ENCODE data around the gene NFAM1.

The NFAM1 gene

DNA sequence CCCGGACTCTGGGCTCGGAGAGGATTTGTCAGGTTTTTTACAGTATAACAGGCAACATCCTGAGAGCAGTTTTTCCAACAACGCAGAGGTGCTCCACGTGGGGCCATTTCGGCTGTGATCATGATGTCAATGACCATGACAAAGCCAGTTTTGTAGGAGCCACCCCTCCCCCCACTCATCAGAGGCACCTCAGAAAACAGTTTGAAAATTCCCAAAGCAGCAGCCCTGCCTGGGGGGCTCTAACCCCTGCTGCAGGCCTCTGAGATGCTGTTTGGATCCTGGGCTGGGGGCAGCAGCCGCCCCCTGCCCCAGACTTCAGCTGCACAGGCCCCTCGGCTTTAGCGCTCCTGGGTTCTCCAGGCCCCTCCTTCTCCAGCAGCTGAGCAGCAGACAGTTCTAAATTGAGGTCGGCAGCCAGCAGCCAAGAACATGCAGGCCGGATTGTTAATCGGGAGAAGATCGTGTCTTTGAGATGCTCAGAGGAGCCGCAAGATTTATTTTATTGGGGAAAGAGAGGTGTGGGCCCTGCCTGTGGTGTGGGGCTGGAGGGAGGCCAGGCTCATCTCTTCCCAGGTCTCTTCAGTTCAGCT lies 19.4 kb downstream of the NFAM1 start:
- DNase-seq: no peak

DNA sequence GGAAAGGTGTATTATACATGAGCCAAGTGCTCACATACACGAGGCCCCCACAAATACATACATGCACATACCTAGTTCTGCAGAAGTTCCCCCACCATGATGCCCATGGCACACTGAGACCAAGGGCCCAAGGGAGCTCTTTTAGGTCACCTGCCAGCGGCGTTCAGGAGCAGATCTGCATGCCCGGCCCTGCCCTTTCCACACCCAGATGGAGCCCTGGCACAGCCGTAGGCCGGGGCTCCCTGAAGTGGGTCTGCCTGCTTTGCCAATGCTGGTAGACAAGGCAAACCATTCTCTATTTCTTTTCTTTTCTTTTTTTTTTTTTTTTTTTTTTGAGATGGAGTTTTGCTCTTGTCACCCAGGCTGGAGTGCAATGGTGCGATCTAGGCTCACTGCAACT lies 21.5 kb downstream of the NFAM1 start:
- DNase-seq: no peak

DNA sequence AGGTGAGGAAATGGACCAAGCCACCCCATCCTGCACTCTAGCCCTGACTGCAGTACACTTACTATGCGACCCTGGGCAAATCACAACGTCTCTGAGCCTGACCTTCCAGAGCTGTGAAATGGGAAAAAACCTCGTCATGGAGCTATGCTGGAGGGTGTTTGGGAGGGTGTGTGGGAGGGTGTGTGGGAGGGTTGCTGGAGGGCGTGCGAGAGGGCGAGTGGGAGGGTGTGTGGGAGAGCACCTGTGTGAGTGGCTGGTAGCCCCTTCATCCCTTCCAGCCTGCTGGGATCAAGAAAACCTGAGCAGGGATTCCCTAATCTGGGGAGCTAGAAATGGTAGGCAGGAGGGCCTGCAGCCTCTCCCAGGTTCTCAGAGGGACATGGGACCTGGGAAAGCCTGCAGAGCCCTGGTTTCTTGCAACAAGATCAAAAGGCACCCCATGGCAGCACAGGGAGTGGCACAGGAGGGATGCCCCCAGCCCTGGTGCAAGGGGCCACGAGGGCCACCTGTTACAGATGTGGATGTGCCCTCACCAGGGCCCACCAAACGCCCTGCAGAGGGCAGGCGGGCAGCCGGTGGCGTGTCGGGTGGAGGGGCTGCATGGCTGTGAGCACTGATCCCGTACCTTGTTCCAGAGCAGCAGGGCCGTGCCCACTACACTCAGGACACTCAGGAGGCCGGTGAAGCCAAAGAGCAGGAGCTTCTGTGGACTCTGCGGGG lies 23.2 kb downstream of the NFAM1 start:
- no peak for DNase-seq

DNA sequence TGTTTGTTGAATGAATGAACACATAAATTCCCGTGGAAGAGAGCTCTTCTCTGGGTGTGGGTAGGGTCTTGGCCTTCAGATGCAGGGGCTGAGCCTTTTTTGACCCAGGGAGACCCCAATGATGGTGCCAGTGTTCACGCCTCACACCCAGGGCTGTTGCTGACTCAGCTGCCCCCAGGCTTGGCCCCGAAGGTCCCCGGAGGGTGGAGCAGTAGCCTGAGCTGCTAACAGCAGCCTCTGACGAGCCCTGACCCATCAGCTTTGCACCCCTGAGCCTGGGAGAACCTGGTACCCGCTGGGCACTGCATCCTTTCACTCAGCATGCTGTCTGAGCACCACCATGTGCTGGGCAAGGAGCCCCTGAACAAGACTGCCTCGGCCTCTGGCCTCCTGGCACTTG lies 23.9 kb downstream of the NFAM1 start:
- no peak for DNase-seq

GRCh38 chr22:42404266-42404665 lies 27.9 kb downstream of the NFAM1 start:
- DNase-seq: no peak

DNA sequence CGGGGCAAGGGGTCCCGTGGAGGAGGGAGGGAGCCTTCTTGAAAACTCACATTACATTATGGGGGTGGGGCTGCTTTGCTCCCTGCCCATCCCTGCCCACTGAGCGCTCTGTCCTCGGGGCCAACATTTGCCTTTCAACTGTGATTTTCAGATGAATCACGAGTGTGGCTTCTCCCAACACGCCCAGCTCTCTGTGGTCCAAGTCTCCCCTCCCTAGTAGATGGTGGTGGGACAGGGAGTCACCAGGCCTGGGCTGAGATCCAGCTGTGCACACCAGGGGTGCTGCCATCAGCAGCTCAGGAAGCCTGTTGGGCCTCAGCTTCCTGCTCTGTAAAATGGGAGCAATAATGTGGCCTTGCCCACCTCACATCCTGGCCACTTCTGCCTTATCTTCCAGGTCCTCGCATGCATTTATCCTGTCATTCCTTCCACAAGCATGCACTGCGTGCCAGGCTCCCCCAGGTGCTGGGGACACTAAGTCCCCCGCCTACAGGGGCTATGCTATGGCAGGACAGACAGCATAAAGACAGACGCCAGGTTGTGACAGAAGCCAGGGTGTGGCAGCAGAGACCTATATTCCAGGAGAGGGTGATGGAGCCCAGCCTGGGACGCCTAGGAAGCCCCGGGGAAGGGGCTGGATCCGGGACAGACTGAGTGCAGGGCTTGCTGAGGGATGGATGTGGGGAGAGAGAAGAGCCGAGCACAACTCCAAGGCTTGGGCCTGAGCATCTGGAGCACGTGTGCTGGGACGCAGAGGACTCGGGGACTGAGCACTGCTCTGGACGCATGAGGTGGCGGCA lies 30.5 kb downstream of the NFAM1 start:
- no peak for DNase-seq

DNA sequence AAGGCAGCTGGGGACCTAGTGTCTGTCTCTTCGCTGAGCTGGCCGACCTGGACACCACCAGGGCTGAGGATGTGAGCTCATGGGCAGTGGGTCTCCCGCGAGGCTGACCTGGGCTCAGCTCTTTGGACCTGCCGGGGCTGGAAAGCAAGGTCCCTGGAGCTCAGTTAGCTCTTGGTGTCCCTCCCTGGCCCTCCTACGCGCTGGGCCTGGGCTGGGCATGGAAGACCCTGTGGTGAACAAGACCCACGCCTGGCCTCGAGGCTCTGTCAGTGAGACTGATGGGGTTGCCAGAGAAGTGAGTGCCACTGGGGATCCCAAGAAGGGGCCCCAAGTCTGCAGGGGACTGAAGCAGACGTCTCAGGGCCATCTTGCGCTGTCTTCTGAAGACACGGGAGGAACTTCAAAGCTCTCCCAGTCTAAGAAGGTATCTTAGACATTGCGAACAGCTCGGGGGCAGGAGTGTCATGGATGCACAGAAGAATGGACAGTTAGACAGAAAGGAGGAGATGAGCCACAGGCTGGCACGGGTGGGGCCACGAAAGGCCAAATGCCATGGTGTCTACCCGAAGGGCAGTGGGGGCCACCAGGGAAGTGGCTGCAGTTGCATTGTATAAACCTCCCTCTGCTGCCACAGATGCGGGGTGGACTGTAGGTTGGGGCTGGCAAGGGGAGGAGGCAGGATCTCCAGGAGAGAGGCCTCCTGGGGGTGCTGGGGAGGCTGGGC lies 31.2 kb downstream of the NFAM1 start:
- no peak for DNase-seq

DNA sequence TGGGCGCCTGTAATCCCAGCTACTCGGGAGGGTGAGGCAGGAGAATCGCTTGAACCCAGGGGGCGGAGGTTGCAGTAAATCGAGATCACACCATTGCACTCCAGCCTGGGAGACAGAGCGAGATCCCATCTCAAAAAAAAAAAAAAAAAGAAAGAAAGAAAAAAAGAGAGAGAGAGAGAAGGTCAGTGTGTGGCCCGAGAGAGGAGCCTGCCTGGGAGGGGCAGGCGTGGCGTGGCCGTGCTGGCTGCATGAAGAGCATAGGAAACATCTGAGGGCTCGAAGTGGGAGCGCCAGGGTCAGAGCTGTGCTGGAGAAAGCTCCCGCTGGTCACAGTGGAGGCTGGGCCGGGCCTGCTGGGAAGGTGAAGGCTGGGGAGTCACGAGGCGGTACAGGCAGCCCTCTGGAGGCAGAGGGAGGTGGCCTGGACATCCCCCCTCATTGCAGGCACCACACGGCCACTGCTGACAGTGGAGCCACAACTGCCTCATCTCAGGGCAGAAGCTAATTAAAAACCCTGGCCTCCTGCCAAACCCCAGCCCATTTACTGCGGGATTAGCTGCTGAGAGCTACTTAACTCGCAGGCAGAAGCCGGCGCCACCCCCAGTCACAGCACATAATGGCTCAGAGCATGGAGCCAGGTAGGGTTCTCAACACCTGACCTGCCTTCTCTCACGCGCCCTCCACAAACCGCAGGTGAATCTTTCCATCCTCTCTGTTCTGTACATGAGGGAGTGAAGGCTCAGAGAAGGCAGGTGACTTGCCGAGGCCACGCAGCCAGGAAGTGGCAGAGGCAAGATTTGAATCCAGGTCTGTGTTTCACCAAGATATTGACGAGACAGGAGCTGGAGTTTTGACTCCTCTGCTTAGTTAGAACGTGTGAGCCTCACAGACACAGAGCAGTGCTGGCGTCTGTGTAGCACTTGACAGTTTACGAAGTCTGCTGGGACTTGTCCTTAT lies 32.6 kb downstream of the NFAM1 start:
- DNase-seq: no peak

- DNase-seq: peak; percentile 63
Observed at GRCh38 chr22:42397332-42398249, 34.6 kb downstream of the NFAM1 start.

DNA sequence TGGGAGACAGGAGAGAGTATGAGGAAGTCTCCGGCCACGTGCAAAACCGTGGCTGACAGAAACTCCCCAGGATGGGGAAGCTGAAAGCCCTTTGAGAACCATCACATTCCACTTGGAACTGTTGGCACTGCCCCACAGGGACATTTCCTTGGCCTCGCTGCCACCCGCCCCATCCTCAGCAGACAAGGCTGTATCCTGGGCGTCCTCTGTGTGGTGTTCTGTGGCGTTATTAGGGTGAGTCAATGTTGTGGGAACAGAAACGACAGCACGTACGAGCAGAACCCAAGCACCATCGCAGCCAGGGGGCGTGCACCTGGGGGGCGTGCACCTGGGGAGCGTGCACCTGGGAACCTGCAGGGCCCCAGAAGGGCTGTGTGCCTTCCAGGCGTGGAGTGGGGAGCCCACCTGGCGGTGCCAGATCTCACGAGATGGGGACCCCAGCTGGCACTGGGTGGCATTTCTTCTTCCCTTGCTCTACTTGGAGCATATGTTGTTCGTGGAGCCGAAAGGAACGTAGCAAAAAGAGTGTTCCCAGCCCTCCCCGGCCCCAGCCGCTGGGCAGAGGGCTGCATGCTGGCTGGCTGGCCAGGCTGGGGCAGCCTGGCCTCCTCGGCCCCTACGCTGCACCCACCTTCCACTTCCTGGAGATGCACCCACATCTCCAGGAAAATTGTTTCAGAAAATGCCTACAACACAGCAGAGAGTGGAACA lies 35.4 kb downstream of the NFAM1 start:
- peak; percentile 20 for DNase-seq

DNA sequence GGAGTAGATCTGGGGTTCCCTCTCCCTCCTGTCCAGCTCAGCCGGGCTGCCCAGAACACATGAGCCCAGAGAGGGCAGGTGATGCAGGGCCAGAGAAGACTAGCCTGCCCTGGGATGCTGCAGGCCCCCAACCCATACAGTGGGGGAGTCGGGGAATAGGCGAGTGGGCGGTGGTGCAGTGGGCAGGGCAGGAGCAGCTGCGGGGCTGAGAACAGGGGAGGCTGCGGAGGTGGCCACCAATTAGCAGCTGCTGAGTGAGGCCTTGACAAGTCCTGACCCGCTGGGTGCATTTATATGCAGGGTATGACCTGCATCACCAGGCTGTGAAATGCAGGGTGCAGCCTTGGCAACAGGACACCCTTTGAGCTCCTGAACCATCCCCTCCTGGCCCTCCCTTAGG lies 43.1 kb downstream of the NFAM1 start:
- DNase-seq: no peak

- DNase-seq: no peak
Observed at GRCh38 chr22:42388130-42388797, 43.9 kb downstream of the NFAM1 start.

DNA sequence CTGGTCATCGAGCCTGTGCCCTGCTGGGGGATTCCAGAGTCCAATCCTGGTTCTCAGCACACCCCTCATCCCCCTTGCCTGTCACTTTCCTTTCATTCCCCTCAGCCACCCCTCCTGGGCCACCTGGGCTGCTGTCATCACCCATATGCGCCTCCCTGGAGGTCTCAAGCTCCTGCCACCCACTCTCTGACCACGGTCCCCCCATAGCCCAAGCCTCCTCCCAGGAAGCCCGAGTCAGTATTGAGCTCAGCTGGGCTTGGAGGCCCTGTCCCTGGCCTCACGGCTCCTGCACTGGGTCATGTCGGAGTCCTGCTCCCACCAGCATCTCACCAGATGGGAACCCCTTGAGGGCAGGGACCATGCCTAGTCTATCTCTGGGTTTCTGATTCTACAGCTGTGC lies 44.6 kb downstream of the NFAM1 start:
- no peak for DNase-seq

DNA sequence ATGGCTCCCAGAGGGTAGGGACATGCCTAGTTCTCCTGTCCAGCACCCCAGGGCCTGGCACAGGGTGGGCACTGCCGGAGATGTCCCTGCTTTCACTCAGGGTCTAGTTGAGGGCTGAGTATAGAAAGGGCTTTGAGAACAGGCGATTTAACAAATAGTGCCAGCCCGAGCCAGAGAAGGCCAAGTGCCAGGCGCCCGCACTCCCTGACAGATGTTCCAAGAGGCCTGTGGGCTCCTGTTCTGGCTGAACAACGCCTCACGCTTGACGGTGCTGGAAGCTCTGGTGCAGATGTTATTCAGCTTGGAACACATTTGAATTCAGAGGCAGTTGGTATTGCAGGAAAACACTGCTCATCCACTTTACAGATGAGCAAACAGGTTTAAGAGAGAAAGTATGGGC lies 46.5 kb downstream of the NFAM1 start:
- DNase-seq: no peak

DNA sequence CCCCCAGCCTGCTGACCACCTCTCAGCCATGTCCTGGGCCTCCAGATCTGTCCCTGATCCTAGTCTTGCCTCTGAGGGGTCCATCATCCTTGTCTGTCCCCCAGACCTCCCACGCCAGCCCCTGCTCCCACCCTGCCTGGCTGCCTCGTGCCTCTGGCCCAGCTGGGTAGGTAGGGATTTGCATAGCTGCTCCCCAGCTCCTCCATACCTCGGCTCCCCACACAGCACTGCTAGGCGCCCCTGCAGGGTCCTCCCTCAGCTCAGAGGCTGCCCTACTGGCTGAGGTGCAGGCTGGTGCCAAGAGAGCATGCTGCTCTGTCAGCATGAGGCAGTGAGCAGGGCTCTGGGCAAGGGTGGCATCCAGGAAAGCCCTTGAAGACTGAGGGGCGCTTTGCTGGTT lies 47.7 kb downstream of the NFAM1 start:
- DNase-seq: no peak

GRCh38 chr22:42383851-42384417 lies 48.3 kb downstream of the NFAM1 start:
- DNase-seq: no peak

- no peak for DNase-seq
Observed at GRCh38 chr22:42383287-42383686, 48.9 kb downstream of the NFAM1 start.

DNA sequence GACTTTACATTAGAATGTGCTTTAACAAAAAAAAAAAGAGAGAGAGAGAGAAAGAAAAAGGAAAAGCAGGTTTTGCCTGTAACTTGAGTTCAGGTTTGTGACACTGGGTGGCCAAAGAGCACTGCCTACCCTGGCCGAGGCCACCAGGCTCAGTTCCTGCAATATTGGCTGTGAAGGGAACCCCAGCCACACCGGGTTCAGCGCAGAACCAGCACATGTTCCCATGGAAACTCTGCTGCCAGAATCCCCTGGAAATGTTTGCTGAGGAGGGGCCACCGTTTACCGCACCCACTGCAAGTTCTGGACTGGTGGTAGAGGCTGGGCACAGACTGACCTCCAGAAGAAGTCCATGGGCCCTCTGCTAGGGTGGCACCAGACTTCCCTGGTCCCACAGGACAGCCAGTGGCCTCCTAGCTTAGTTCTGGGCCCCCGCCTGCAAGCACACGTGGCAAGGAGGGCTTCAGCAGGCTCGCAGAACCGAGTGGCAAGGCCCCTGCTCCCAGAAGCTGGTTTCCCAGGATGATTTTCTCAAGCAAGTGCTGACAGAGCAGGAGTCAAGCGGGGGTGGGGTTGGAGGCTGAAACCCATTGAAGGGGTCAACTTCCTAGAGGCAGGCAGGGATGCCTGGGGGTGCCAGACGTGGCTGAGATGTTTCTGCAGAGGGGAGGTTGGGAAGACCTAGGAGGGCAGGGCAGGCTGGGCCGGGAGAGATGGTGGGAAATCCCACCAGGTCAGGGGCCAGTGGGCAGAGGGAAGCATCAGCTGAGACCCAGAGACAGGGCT lies 51.2 kb downstream of the NFAM1 start:
- no peak for DNase-seq

All from CD4-positive, alpha-beta T cell treated with Interferon gamma for 1 hour (primary cell).